ENCODE data around the gene RPL5.

DNA sequence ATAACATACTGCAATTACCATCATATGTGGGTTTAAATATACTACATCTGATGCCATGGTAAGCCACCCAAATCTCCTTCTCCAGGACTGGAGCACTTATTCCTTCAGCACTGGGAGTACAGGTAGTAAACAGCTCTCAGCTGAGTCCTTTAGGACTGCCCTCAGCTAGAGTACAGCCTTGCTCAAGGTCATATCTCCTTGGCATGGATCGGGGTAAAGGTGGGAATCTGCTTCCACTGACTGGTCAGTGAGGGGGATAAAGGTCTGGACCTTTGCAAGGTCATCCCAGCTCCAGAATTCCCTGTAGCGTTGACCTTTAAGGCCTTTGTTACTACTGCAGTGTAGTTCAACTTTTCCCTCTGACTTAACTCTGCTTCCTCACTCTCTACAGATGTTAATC, 38.8 kb downstream of the RPL5 start:
- TF ChIP-seq, protein P1, sequence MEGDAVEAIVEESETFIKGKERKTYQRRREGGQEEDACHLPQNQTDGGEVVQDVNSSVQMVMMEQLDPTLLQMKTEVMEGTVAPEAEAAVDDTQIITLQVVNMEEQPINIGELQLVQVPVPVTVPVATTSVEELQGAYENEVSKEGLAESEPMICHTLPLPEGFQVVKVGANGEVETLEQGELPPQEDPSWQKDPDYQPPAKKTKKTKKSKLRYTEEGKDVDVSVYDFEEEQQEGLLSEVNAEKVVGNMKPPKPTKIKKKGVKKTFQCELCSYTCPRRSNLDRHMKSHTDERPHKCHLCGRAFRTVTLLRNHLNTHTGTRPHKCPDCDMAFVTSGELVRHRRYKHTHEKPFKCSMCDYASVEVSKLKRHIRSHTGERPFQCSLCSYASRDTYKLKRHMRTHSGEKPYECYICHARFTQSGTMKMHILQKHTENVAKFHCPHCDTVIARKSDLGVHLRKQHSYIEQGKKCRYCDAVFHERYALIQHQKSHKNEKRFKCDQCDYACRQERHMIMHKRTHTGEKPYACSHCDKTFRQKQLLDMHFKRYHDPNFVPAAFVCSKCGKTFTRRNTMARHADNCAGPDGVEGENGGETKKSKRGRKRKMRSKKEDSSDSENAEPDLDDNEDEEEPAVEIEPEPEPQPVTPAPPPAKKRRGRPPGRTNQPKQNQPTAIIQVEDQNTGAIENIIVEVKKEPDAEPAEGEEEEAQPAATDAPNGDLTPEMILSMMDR (IDR thresholded peaks at IDR 0.05; ENCODE audit: poor library complexity) = no peak
- no peak for TF ChIP-seq EZH2 (IDR thresholded peaks at IDR 0.05; ENCODE audit: borderline replicate concordance)
